Measurements from ENCODE around the gene RFESD. TPM values are rescaled to one million over a fixed set of nuclear protein-coding genes. Genes with fewer than 3 reads are reported as not detected.
A peak's percentile ranks its signal among the peaks of the same experiment; 100 is the strongest.

Gene RFESD
- total and polyA plus RNA-seq, 10 of the 15 experiments (the other 5 are each of a cell fraction or from before 2014, with no cell fraction given) = 1.9 to 14.7 (median 4.9) TPM

GRCh38 chr5:95615164-95615467 lies 31.5 kb upstream of the RFESD start (continued):
- TF ChIP-seq CEBPZ (IDR thresholded peaks at IDR 0.05; ENCODE audit: low read depth, low read length) (no peak), SRF (IDR thresholded peaks at IDR 0.05; ENCODE audit: low read depth in 2 of 2, low read length in 2 of 2) (no peak), IRF5 (IDR thresholded peaks at IDR 0.05; ENCODE audit: borderline replicate concordance) (no peak), IKZF1 (conservative IDR thresholded peaks at IDR 0.05) (peak; percentile 99), ELK1 (IDR thresholded peaks at IDR 0.05; ENCODE audit: low read depth, low read length) (no peak), KDM1A (IDR thresholded peaks at IDR 0.05; ENCODE audit: borderline replicate concordance) (no peak), ZNF384 (IDR thresholded peaks at IDR 0.05; ENCODE audit: borderline replicate concordance, low read depth, low read length) (no peak), SREBF1 (IDR thresholded peaks at IDR 0.05; ENCODE audit: low read length) (no peak), LARP7 (IDR thresholded peaks at IDR 0.05) (no peak), CEBPB (IDR thresholded peaks at IDR 0.05; ENCODE audit: borderline replicate concordance in 1 of 2, low read depth in 2 of 2, low read length in 2 of 2) (peak in 1 of 2 experiments; percentile 75; a peak in 1 of 4 replicates), NFYB (IDR thresholded peaks at IDR 0.05; ENCODE audit: insufficient read depth, low read depth, low read length) (no peak), BCLAF1 (IDR thresholded peaks at IDR 0.05) (no peak), FOS (IDR thresholded peaks at IDR 0.05; ENCODE audit: borderline replicate concordance, extremely low read depth, insufficient read length) (no peak), TCF7 (IDR thresholded peaks at IDR 0.05; ENCODE audit: borderline replicate concordance) (no peak), EP300 (IDR thresholded peaks at IDR 0.05; ENCODE audit: borderline replicate concordance in 1 of 2, control insufficient read depth in 1 of 2, low read depth in 2 of 2, low read length in 2 of 2) (peak; percentile 85 to 89; a peak in 3 of 4 replicates), ASH2L (IDR thresholded peaks at IDR 0.05; ENCODE audit: borderline replicate concordance, low read depth) (no peak), FOXM1 (IDR thresholded peaks at IDR 0.05; ENCODE audit: low read depth, low read length) (peak; percentile 92; the same call in 1 of the 2 replicates)

Data from GM12878 (cell line).